ENCODE measurements around the gene QSOX1.

The QSOX1 gene

DNA sequence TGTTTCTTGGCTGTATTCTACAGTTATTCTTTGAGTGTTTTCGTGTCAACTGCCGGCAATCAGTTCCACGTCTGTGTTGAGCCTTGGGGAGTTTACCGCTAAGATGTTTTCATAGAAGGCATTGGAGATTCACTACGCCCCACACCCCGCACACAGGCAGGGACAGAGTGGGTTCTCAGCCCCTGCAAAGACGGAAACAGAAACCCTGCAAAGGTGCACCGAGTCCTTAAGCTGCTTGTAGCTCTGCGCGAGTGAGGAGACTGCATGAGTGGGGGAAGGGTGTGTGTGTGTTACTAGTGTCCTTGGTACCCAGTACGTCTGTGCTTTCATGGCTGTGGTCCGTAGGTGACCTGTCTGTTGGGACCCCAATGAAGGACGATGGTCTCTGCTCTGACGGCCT, 77.3 kb downstream of the QSOX1 start:
- H3K4me3 ChIP-seq (ENCODE audit: low read length), result peak overlapping the region; percentile 73; the same call in 1 of the 2 replicates
- no peak for TF ChIP-seq ZNF274 (IDR thresholded peaks at IDR 0.05; ENCODE audit: low read depth, low read length)

DNA sequence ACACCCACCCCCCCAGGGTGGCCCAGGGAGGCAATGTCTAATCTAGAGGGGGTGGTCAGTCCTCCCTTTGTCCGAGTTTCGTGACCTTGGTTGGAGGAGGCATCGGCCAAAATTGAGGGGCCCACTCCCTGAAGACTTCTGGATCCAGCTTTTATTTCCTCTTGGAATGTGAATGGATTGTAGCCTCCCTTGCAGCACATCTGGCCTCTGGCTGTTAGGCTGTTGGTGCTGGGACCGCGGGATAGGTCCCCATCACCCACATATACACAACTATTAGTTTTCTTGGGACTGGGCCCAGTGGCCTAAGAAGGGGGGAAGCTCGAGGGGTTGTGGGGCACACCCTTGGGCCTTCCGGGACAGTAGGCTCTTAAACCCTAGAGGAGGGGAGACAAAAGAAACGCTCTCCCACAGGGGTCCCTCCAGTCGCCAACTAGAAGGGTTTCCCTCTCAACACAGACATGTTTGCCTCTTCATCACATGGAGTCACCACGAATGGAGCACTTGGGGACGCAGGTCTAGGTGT, 77.9 kb downstream of the QSOX1 start:
- no peak for TF ChIP-seq ZNF274 (IDR thresholded peaks at IDR 0.05; ENCODE audit: low read depth, low read length)
- no peak overlapping the region for H3K4me3 ChIP-seq (ENCODE audit: low read length)

DNA sequence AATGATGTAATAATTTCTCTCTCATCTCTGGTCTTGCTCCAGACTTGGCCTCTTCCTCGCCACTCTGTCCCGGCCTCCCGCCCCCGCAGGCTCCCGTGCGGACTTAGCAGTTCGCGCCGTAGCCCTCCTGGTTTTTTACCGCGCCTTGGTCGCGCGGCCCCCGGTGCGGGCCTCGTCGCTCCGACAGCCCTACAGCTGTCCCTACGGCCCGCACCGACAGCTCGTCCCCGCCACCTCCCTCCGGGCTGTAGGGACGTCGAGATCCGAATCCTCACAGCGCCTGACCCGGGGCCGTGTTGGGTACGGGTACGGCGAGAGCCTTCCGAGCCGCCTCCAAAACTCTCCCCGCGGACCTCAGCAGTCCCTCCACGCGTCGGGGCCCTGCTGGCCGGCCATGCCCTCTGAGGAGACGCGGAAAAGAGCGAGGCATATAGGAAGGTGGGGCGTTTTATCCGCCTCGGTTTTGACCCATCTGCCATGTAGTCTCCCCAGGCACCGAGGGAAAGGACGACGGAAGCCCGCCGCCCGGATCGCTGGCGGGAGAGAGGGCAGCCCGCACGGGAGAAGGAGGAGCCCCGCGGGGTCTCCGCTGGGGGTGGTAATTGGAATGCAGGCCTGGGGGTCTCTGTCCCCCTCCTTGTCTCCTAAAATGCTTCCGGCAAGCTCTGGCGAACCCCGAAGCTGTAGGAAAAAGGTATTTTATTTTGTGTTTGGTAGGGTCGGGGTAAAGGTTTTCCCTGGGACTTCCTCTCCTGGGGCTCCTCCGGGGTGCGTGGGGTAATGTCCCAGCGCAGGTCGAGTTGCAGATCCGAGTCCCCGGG, 78.7 kb downstream of the QSOX1 start:
- TF ChIP-seq ZNF274 (IDR thresholded peaks at IDR 0.05; ENCODE audit: low read depth, low read length), result no peak
- no peak overlapping the region for H3K4me3 ChIP-seq (ENCODE audit: low read length)

DNA sequence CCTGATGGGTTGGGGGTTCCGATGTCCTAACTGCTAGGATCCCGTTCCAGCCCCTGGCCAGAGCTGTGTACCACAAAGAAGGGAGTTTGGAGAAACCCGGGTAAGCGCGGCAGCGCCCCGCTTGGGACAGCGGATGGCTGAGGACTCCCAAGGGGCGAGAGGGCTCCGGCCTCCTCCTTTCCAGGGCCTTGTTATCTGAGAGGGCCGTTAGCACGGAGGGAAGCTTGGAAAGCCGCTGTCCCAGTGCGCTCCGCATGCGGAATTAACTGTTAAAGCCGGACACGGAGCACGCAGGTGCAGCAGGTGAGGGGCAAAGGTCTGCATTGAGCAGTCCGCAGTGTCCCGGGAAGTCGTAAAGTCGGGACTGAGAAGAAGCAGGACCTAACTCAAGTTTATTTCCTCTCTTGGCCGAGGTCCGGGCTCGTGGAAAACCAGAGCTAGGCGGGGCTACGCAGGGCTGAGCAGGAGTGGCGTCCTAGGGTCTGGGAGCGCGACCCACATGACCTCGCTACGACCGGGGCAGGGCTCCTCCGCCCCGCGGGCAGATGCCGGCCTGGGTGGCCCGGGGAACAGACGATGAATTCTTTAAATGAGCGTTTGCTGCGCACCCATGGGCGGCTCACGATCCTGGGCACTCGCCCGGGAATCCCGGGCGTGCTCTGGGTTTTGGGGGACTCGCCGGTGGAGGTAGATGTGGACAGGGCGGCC, 79.9 kb downstream of the QSOX1 start:
- TF ChIP-seq ZNF274 (IDR thresholded peaks at IDR 0.05; ENCODE audit: low read depth, low read length), result no peak
- H3K4me3 ChIP-seq (ENCODE audit: low read length), result no peak overlapping the region

GRCh38 chr1:180235077-180235501, 80.4 kb downstream of the QSOX1 start:
- no peak for TF ChIP-seq ZNF274 (IDR thresholded peaks at IDR 0.05; ENCODE audit: low read depth, low read length)

GRCh38 chr1:180235502-180236239, 81.0 kb downstream of the QSOX1 start:
- no peak overlapping the region for H3K4me3 ChIP-seq (ENCODE audit: low read length)
- TF ChIP-seq ZNF274 (IDR thresholded peaks at IDR 0.05; ENCODE audit: low read depth, low read length), result no peak

More at GRCh38 chr1:180235077-180235501, 80.4 kb downstream of the QSOX1 start:
- no peak overlapping the region for H3K4me3 ChIP-seq (ENCODE audit: low read length)

DNA sequence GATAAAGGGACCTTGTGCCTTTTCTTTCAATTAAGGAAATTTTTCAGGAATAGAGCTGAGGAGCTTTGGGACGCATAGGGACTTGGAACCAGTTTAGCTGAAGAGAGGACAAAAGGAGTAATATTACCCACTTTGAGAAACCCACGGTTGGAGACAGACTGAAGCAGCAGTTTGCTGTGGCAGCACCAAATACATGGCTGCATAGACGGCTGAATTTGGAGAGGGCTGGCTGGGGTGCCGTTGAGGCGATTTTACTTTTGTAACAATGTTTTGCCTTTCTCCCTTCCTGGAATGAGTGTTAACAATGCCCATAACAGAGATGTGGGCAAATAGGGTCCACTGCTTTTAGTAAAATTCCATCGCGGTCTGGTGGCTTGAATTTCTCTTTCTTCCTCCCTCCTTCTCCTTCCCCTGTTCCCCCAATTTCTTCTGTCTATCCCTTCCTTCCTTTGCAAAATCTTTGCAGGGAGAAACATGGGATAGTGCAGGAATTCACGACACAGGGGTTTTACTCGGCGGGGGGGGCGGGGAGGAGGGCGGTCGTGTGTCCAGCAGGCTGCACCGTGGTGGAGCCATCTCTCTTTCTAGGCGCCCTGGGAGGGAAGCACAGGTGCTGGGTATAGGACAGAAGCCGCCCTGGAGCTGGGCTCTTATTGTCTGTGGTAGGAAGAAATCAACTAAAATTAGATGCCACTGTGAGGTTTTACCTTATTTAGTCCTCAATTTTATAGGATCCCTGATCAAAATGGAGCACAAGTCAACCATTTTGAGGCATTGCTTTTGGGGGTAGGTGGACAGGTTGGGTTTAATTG, 82.2 kb downstream of the QSOX1 start:
- H3K4me3 ChIP-seq (ENCODE audit: low read length), result no peak overlapping the region
- TF ChIP-seq ZNF274 (IDR thresholded peaks at IDR 0.05; ENCODE audit: low read depth, low read length), result no peak

DNA sequence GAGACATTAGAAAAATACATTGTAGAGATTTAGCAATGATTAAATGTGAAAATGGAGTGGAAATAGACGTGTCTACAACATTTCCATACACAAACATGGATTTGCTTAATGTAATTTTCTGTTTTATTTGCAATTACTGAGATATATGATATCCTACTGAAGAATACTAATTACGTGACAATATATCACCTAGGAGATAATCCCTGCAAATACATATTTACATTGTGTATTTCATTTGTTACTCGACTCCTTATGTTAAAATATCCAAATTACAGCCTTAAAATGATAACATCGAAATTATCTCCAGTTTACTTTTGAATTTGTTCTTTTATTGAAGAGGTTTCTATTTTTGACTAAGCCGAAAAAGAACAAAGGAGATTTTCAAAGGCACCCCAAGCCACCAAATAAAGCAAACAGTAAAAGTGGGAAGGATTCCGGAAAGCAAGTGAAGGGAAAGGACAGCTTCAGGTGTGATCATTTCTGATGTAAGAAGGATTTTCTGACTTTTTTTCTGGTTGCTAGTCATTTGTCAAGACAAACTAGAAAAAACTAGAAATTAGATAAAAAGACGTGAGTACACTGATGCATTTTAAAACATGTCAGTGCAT, 83.3 kb downstream of the QSOX1 start:
- no peak for TF ChIP-seq ZNF274 (IDR thresholded peaks at IDR 0.05; ENCODE audit: low read depth, low read length)

DNA sequence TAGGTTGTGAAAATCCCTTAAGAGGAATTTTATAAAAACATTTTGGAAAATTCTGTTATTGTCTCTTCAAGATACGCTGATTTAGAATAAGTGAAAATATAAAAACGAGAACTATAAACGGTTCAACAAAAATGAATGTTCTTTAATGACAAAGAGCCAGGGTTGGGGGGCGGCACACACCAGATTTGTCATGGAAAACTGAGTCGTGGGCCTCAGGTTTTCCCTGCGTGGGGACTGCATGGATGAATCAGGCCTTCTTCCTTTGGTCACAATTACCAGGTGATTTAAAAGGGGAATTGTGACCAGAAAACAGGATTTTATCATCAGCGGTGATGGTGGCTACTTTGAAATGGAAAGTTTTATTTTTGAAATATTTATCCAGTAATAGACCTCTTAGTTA, 84.0 kb downstream of the QSOX1 start:
- H3K4me3 ChIP-seq (ENCODE audit: low read length), result no peak overlapping the region
- TF ChIP-seq ZNF274 (IDR thresholded peaks at IDR 0.05; ENCODE audit: low read depth, low read length), result no peak

More for the DNA sequence above, 83.3 kb downstream of the QSOX1 start:
- H3K4me3 ChIP-seq (ENCODE audit: low read length), result no peak overlapping the region

DNA sequence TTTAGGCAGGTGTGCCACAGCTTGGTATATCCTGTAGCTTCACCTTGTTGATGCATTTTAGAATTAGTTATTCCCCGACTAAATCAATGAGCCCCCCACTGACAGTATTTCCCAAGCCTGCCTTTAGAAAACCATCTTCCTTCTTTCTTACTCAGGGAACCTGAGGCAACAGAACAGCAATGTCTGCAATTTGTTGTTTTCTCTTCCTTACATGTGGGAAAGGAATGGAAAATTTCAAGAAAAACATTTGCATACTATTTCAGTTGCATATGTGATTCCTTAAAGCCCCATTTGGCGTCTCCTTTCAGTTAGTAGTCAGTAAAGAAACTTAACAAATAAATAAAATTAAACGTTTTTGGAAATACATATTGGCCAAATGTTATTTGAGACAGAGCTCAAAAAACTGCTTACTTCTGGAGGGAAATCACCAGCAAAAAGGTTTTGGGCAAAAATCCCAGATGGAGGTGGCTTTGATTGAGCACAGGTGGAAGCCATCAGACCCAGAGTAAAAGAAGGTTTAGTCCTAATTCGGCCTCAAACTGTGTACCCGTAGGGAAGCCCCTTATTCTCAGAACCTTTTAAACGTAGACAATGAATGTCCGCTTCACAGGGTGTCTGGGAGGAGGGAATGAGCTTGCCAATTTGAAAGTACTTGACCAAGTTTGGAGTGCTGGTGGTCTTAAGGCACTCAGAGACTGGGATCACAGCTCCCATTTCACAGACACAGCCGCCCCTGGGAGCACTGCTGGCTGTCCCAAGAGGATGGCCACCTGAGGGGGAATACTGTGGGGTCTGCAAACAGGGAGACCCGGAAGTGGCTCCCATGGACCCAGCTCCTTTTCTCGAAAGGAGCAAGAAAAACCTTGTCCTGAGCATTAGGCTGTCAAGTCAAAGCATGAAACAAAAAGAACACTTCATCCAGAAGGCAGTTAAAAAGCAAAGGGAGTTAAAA, 84.8 kb downstream of the QSOX1 start:
- no peak overlapping the region for H3K4me3 ChIP-seq (ENCODE audit: low read length)

DNA sequence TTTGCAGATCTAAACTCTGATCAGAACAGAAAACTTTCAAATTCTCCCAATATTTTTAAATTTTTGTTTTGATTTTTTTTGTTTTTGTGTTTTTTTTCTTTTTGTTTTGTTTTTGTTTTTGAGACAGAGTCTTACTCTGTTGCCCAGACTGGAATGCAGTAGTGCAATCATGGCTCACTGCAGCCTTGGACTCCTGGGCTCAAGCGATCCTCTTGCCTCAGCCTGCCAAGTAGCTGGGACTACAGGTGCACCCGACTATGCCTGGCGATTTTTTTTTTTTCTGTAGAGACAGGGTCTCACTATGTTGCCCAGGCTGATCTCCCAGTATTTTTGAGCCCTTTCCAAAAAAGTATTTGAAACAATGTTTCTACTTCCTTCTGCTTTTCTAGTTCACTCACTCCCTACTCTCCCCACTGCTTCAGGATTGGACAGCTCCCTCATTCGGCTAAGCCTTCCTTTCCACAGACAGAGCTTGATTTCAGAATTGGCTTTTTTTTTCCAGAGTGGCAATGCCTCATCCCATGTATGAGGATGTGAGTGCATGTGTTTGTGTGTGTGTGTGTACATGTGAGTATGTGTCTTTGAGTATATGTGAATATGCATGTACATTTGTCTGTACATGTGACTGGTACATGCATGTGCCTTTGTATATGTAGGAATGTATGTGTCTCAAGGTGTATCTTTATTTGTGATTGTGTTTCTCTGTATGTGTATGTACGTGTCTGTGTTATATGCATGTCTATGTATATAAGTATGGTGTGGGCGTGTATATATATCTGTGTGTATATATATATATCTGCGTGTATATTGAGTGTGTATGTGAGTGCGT, 87.3 kb downstream of the QSOX1 start:
- H3K4me3 ChIP-seq (ENCODE audit: low read length), result no peak overlapping the region
- TF ChIP-seq ZNF274 (IDR thresholded peaks at IDR 0.05; ENCODE audit: low read depth, low read length), result no peak

More for the DNA sequence above, 84.8 kb downstream of the QSOX1 start:
- no peak for TF ChIP-seq ZNF274 (IDR thresholded peaks at IDR 0.05; ENCODE audit: low read depth, low read length)

Measured in GM08714 (cell line).